GM12878 (cell line): ENCODE measurements around the gene SLC38A1. TPM values are rescaled to one million over a fixed set of nuclear protein-coding genes. Genes with fewer than 3 reads are reported as not detected.

ENCODE experiments used
- CHD2 ChIP-seq: IDR thresholded peaks from 2 replicates; pipeline ENCODE4 v1.6.1; 2011; ENCODE audit warnings: low read depth, low read length, improper control_type of control experiment, borderline replicate concordance
- EGR1 ChIP-seq, 2 experiments: IDR thresholded peaks; 1 replicate in 1 of 2; 2 replicates in 1 of 2; pipeline ENCODE4 v1.6.1; 2011 to 2012; ENCODE audit warnings: low read depth in 2 of 2, low read length in 2 of 2, borderline replicate concordance in 1 of 2, mild to moderate bottlenecking in 1 of 2, moderate library complexity in 1 of 2
- LARP7 ChIP-seq: fragments of 450-650 bp; IDR thresholded peaks from 2 replicates; pipeline ENCODE4 v1.6.1; 2017; ENCODE audit warnings: mild to moderate bottlenecking
- NFIC ChIP-seq: IDR thresholded peaks from 2 replicates; pipeline ENCODE4 v1.6.1; 2012; ENCODE audit warnings: low read depth, mild to moderate bottlenecking, inconsistent platforms, low read length, moderate library complexity
- PAX5 ChIP-seq: IDR thresholded peaks from 2 replicates; pipeline ENCODE4 v1.6.1; 2011; ENCODE audit warnings: low read depth, low read length, borderline replicate concordance
- SMC3 ChIP-seq: IDR thresholded peaks from 2 replicates; pipeline ENCODE4 v1.6.1; 2011; ENCODE audit warnings: low read length, improper control_type of control experiment, borderline replicate concordance
- SP1 ChIP-seq: IDR thresholded peaks from one replicate; pipeline ENCODE4 v1.6.1; 2011; ENCODE audit warnings: low read depth, low read length
- SUPT20H ChIP-seq: IDR thresholded peaks from 2 replicates; pipeline ENCODE4 v1.6.1; 2011; ENCODE audit warnings: low read depth, mild to moderate bottlenecking, low read length, moderate library complexity, borderline replicate concordance; ENCODE audit not compliant: control insufficient read depth
- YBX1 ChIP-seq: fragments of 450-650 bp; IDR thresholded peaks from 2 replicates; pipeline ENCODE4 v1.6.1; 2016; ENCODE audit warnings: antibody characterized with exemption
- polyA plus RNA-seq, 11 experiments: library from polyadenylated mRNA; depleted of rRNA in 4 of 11; unstranded in 6 of 11; stranded (reverse) in 5 of 11; fragments of >200 nt; fragmentation: Nextera tagmentation in 4 of 11; fragmentation: Illumina TruSeq in 1 of 11; extraction: Ambion mirVana in 4 of 11; extraction: Trizol in 1 of 11; gene quantifications; 1 replicate in 1 of 11; 2 replicates in 10 of 11; pipeline versions ENCODE4 v1.2.1 to v1.2.3, GENCODE V29; 2011 to 2016; ENCODE audit warnings: inconsistent platforms in 2 of 11, missing spikeins in 2 of 11, low read depth in 1 of 11
- total RNA-seq, 4 experiments: library from RNA; depleted of rRNA in 3 of 4; stranded (reverse); fragments of >200 nt in 3 of 4; fragmentation: Illumina TruSeq in 1 of 4; extraction: Trizol in 1 of 4; gene quantifications; 2 replicates each; pipeline versions ENCODE4 v1.2.1 to v1.2.3, GENCODE V29; 2013 to 2021
- TF ChIP-seq, protein P1 (sequence below): fragments of 450-650 bp; IDR thresholded peaks from 2 replicates; pipeline ENCODE4 v1.6.1; 2018; ENCODE audit warnings: borderline replicate concordance, mild to moderate bottlenecking; ENCODE audit not compliant: partially characterized antibody
- TF ChIP-seq, protein P2 (sequence below): fragments of 450-650 bp; IDR thresholded peaks from 2 replicates; pipeline ENCODE4 v1.6.1; 2016; ENCODE audit warnings: mild to moderate bottlenecking

Gene SLC38A1
- total and polyA plus RNA-seq, 10 of the 15 experiments (the other 5 are each of a cell fraction or from before 2014, with no cell fraction given), result 38.1 to 191 (median 144) TPM

DNA sequence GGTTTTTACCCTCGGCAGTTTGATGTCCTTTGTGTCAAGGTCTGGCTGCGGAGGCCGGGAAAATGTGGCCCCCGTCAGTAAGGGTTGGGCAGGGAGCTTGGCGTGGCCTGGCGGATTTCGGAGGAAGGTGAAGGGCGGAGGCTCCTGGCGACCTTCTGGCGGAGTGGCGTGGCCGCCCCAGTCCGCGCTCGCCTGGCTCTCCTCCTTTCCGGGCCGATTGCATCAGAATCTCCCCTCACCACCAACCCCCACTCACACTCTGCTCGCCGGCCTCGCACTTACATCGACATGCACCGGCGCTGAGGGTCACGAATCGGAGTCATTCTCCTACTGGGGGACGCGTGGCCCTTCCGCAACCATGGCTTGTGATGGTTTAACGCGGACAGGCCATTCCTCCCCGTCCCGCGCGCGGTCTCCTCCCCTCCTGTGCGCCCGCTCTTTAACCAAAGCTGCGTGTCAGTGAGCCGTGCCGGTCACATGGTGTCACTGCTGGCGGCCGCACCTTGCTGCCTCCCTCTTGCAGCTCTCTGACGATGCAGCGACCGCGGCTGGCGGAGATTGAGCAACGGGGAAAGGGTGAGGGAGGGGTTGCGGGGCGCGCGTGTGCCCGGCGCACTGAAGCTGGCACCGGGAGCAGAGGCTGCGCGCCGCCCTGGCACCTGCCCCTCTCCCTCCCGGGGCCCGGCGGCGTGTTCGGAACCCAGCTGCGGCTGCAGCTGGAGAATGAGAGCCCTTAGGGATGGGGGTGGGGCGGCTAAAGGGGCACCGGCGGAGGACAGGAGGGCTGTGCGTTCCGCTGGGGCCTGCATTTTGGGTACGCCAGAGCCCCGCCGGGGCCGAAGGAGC lies at the start of gene SLC38A1 (continued):
- 0 out of 2 replicates have a peak, but pooled peaks have one; percentile 16 for TF ChIP-seq PAX5
- TF ChIP-seq CHD2, result peak; percentile 51; the same call in 1 of the 2 replicates
- TF ChIP-seq LARP7, result peak; percentile 84
- TF ChIP-seq, protein P1, sequence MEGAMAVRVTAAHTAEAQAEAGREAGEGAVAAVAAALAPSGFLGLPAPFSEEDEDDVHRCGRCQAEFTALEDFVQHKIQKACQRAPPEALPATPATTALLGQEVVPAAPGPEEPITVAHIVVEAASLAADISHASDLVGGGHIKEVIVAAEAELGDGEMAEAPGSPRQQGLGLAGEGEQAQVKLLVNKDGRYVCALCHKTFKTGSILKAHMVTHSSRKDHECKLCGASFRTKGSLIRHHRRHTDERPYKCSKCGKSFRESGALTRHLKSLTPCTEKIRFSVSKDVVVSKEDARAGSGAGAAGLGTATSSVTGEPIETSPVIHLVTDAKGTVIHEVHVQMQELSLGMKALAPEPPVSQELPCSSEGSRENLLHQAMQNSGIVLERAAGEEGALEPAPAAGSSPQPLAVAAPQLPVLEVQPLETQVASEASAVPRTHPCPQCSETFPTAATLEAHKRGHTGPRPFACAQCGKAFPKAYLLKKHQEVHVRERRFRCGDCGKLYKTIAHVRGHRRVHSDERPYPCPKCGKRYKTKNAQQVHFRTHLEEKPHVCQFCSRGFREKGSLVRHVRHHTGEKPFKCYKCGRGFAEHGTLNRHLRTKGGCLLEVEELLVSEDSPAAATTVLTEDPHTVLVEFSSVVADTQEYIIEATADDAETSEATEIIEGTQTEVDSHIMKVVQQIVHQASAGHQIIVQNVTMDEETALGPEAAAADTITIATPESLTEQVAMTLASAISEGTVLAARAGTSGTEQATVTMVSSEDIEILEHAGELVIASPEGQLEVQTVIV, result peak; percentile 22
- TF ChIP-seq YBX1, result no peak
- TF ChIP-seq NFIC, result 0 out of 2 replicates have a peak, but pooled peaks have one; percentile 13
- TF ChIP-seq SUPT20H, result no peak
- peak; percentile 2; the same call in 1 of the 2 replicates for TF ChIP-seq SMC3
- TF ChIP-seq EGR1 (IDR thresholded peaks at IDR 0.05; ENCODE audit: borderline replicate concordance in 1 of 2, low read depth in 2 of 2, low read length in 2 of 2), result 0 out of 3 replicates have a peak, but pooled peaks of 1 of the 2 experiments have one; percentile 5
- TF ChIP-seq, protein P2, sequence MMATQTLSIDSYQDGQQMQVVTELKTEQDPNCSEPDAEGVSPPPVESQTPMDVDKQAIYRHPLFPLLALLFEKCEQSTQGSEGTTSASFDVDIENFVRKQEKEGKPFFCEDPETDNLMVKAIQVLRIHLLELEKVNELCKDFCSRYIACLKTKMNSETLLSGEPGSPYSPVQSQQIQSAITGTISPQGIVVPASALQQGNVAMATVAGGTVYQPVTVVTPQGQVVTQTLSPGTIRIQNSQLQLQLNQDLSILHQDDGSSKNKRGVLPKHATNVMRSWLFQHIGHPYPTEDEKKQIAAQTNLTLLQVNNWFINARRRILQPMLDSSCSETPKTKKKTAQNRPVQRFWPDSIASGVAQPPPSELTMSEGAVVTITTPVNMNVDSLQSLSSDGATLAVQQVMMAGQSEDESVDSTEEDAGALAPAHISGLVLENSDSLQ, result peak; percentile 32
- no peak for TF ChIP-seq SP1
